HG02870 (cell line): Measurements from ENCODE around the gene C1orf50.
"Not testable (repeated sequence)": the region's sequence is repeated elsewhere in the genome, so short reads cannot be mapped to it uniquely, and the experiment has no call there.

Source experiments
- ATAC-seq: cut with Tn5 transposase; IDR thresholded peaks from one replicate; pipeline ENCODE4 v1.9.1; 2021; ENCODE audit warnings: mild to moderate bottlenecking, moderate library complexity; ENCODE audit not compliant: unreplicated experiment

The C1orf50 gene

GRCh38 chr1:42739753-42740700 is 27.0 kb upstream of the C1orf50 start, which contains the start of gene CLDN19:
CLDN19 (minus strand) TSS chr1:42740236; CDS start chr1:42740063, 173 bp downstream.
- ATAC-seq: no peak

- no peak for ATAC-seq
Measured at GRCh38 chr1:42740851-42741580, 26.0 kb upstream of the C1orf50 start.

GRCh38 chr1:42741706-42742105 is 25.3 kb upstream of the C1orf50 start:
- no peak for ATAC-seq

GRCh38 chr1:42742141-42742540 is 24.9 kb upstream of the C1orf50 start:
- no peak for ATAC-seq

- ATAC-seq: no peak
Measured at GRCh38 chr1:42742617-42743316, 24.3 kb upstream of the C1orf50 start.

- no peak for ATAC-seq
Measured at GRCh38 chr1:42743317-42744147, 23.5 kb upstream of the C1orf50 start.

- no peak for ATAC-seq
Measured at GRCh38 chr1:42744148-42744413, 23.0 kb upstream of the C1orf50 start.

- ATAC-seq: no peak
Measured at GRCh38 chr1:42745851-42746250, 21.2 kb upstream of the C1orf50 start.

- no peak for ATAC-seq
Measured at GRCh38 chr1:42746436-42747105, 20.5 kb upstream of the C1orf50 start.

GRCh38 chr1:42747125-42747524 is 19.9 kb upstream of the C1orf50 start:
- no peak for ATAC-seq

- ATAC-seq: no peak
Measured at GRCh38 chr1:42748021-42748420, 19.0 kb upstream of the C1orf50 start.

GRCh38 chr1:42748461-42749410 is 18.3 kb upstream of the C1orf50 start:
- ATAC-seq: no peak

- ATAC-seq: no peak
Measured at GRCh38 chr1:42750041-42750440, 17.0 kb upstream of the C1orf50 start.

- not testable (repeated sequence) for ATAC-seq
Measured at GRCh38 chr1:42751511-42752070, 15.5 kb upstream of the C1orf50 start.

GRCh38 chr1:42752284-42752683 is 14.8 kb upstream of the C1orf50 start:
- ATAC-seq: no peak

GRCh38 chr1:42753070-42753469 is 14.0 kb upstream of the C1orf50 start:
- ATAC-seq: no peak

- ATAC-seq: no peak
Measured at GRCh38 chr1:42756956-42757891, 9.8 kb upstream of the C1orf50 start.

GRCh38 chr1:42757892-42758275 is 9.2 kb upstream of the C1orf50 start:
- no peak for ATAC-seq
